H1 (cell line): ENCODE measurements around the gene OTOL1. TPM values are rescaled to one million over a fixed set of nuclear protein-coding genes. Genes with fewer than 3 reads are reported as not detected.

Experiments used
- BRCA1 ChIP-seq: IDR thresholded peaks from 2 replicates; pipeline ENCODE4 v1.6.1; 2012; ENCODE audit warnings: low read depth, low read length, improper control_type of control experiment
- CREB1 ChIP-seq: IDR thresholded peaks from 2 replicates; pipeline ENCODE4 v1.6.1; 2012; ENCODE audit warnings: inconsistent platforms
- GTF2F1 ChIP-seq: IDR thresholded peaks from 2 replicates; pipeline ENCODE4 v1.6.1; 2012; ENCODE audit warnings: low read depth, low read length, improper control_type of control experiment, borderline replicate concordance
- TEAD4 ChIP-seq: IDR thresholded peaks from 2 replicates; pipeline ENCODE4 v1.6.1; 2012; ENCODE audit warnings: low read depth, low read length, inconsistent platforms, mixed read lengths
- USF2 ChIP-seq: IDR thresholded peaks from 2 replicates; pipeline ENCODE4 v1.6.1; 2011; ENCODE audit warnings: low read length, improper control_type of control experiment
- polyA plus RNA-seq, 7 experiments: library from polyadenylated mRNA; depleted of rRNA in 3 of 7; stranded (reverse) in 5 of 7; unstranded in 2 of 7; fragments of >200 nt in 5 of 7; fragments of 200-250 nt in 2 of 7; gene quantifications; 1 replicate in 5 of 7; 2 replicates in 1 of 7; 4 replicates in 1 of 7; pipeline versions ENCODE4 v1.2.1 to v1.2.3, GENCODE V29; 2011 to 2013; ENCODE audit warnings: missing spikeins in 2 of 7, mixed read lengths in 2 of 7
- total RNA-seq: library from RNA; stranded (reverse); fragmentation: NEBNext Ultra II Directional; extraction: Animal tissue kit (Norgen Biotek cat#: 25700); gene quantifications from 2 replicates; pipeline ENCODE4 v1.2.1, GENCODE V29; 2021
- TF ChIP-seq, protein P1 (sequence below): IDR thresholded peaks from 2 replicates; pipeline ENCODE4 v1.6.1; 2011; ENCODE audit warnings: low read depth, mild to moderate bottlenecking, low read length; ENCODE audit not compliant: insufficient read depth

Gene OTOL1
- total and polyA plus RNA-seq, 2 of the 8 experiments (the other 6 are each of a cell fraction or from before 2014, with no cell fraction given), result not detected

GRCh38 chr3:161475905-161476304, 20.7 kb upstream of the OTOL1 start (continued):
- TF ChIP-seq, protein P1, sequence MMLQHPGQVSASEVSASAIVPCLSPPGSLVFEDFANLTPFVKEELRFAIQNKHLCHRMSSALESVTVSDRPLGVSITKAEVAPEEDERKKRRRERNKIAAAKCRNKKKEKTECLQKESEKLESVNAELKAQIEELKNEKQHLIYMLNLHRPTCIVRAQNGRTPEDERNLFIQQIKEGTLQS, result no peak
- TF ChIP-seq TEAD4 (no peak), BRCA1 (no peak), CREB1 (no peak), USF2 (no peak), GTF2F1 (no peak)
